HG03064 (cell line): ENCODE measurements around the gene DISC1.

ENCODE experiments used
- ATAC-seq: cut with Tn5 transposase; IDR thresholded peaks from one replicate; pipeline ENCODE4 v1.9.1; 2021; ENCODE audit warnings: low read depth; ENCODE audit not compliant: unreplicated experiment

The DISC1 gene

GRCh38 chr1:232017759-232018158, 391.2 kb downstream of the DISC1 start:
- no peak for ATAC-seq

- no peak for ATAC-seq
These were observed 391.8 kb downstream of the DISC1 start for GRCh38 chr1:232018231-232019025.

- ATAC-seq, result no peak
These were observed 392.4 kb downstream of the DISC1 start for GRCh38 chr1:232019026-232019340.

- ATAC-seq, result no peak
These were observed 393.8 kb downstream of the DISC1 start for GRCh38 chr1:232020352-232020751.

GRCh38 chr1:232029315-232029714, 402.7 kb downstream of the DISC1 start:
- ATAC-seq, result no peak

- ATAC-seq, result no peak
These were observed 404.6 kb downstream of the DISC1 start for GRCh38 chr1:232031156-232031555.

GRCh38 chr1:232033285-232033684, 406.7 kb downstream of the DISC1 start:
- no peak for ATAC-seq

GRCh38 chr1:232034556-232034955, 408.0 kb downstream of the DISC1 start:
- ATAC-seq, result no peak

GRCh38 chr1:232036181-232036933, 409.8 kb downstream of the DISC1 start:
- no peak for ATAC-seq

- ATAC-seq, result no peak
These were observed 411.3 kb downstream of the DISC1 start for GRCh38 chr1:232037774-232038388.

GRCh38 chr1:232038706-232039677, 412.4 kb downstream of the DISC1 start:
- no peak for ATAC-seq

- no peak for ATAC-seq
These were observed 413.7 kb downstream of the DISC1 start for GRCh38 chr1:232040260-232040659.

GRCh38 chr1:232044728-232045127, 418.1 kb downstream of the DISC1 start:
- ATAC-seq, result no peak

GRCh38 chr1:232045139-232045994, 418.8 kb downstream of the DISC1 start:
- ATAC-seq, result no peak

- no peak for ATAC-seq
These were observed 420.1 kb downstream of the DISC1 start for GRCh38 chr1:232046451-232047306.

GRCh38 chr1:232047473-232047872, 420.9 kb downstream of the DISC1 start:
- no peak for ATAC-seq

- ATAC-seq, result no peak
These were observed 421.9 kb downstream of the DISC1 start for GRCh38 chr1:232048481-232048880.

- ATAC-seq, result no peak
These were observed 422.7 kb downstream of the DISC1 start for GRCh38 chr1:232049335-232049734.
